Panc1 (cell line): ENCODE measurements around the gene PRPF40A.

Experiments
- CTCF ChIP-seq: fragments of 450-650 bp; IDR thresholded peaks from 2 replicates; pipeline ENCODE4 v1.5.1; 2017; ENCODE audit warnings: mild to moderate bottlenecking
- POLR2AphosphoS5 ChIP-seq: IDR thresholded peaks from 2 replicates; pipeline ENCODE4 v1.6.1; 2012; ENCODE audit warnings: mild to moderate bottlenecking, low read depth, low read length, moderate library complexity

- TF ChIP-seq CTCF (no peak), POLR2AphosphoS5 (no peak)
Observed at GRCh38 chr2:152602750-152603149, 114.5 kb downstream of the PRPF40A start.
